Measurements from ENCODE around the gene TGM1. TPM values are rescaled to one million over a fixed set of nuclear protein-coding genes. Genes with fewer than 3 reads are reported as not detected.

TGM1 gene
- polyA plus RNA-seq, 3 donors: 2.5 to 4.6 (median 3.3) TPM

- WGBS, 3 donors: 61 to 63% (median 62%) methylated on average over 12 of the region's 12 CpGs
- no peak overlapping the region for H3K27ac ChIP-seq (ENCODE audit: low read depth, low read length)
Measured at GRCh38 chr14:24296341-24297157, 33.6 kb upstream of the TGM1 start.

- WGBS, 3 donors: 97 to 98% (median 98%) methylated on average over 2 of the region's 2 CpGs
- H3K27ac ChIP-seq (ENCODE audit: low read depth, low read length): no peak overlapping the region
Measured at GRCh38 chr14:24293525-24293924, 30.5 kb upstream of the TGM1 start.

- H3K27ac ChIP-seq (ENCODE audit: low read depth, low read length): no peak overlapping the region
- whole genome bisulfite sequencing, 3 donors: 90 to 95% (median 91%) methylated on average over 11 of the region's 11 CpGs
Measured at GRCh38 chr14:24292118-24292807, 29.3 kb upstream of the TGM1 start.

DNA sequence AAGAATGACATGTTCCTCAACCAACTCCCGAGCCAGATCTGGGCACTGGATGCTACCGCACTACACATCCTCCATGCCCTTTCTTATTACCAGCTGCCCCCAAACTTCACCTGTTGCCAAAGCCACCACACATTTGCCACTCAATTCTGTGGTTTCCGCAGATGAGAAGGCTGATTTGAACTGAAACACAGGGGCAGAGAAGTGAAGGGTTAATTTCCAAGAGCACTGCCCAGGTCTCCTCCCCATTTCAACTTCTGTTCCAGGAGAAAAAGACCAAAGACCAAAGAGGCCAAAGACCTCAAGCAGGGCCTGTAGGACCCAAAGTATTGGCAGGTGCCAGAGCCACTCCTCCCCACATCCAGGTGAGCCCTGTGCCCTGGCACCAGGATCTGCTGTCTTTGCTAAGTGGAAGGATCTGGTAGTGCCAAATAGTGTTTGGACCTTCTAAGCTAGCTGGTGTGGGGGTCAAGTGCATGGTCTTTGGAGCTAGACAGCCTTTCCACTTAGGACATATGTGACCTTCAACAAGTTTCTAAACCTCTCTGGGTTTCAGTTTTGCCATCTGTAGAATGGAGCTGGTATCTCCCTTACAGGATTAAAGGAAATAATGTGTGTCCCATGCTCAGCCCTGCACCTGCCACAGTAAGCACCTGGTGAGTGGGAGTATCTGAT is 28.6 kb upstream of the TGM1 start:
- WGBS, 3 donors: 91 to 93% (median 91%) methylated on average over 3 of the region's 3 CpGs
- H3K27ac ChIP-seq (ENCODE audit: low read depth, low read length): no peak overlapping the region

DNA sequence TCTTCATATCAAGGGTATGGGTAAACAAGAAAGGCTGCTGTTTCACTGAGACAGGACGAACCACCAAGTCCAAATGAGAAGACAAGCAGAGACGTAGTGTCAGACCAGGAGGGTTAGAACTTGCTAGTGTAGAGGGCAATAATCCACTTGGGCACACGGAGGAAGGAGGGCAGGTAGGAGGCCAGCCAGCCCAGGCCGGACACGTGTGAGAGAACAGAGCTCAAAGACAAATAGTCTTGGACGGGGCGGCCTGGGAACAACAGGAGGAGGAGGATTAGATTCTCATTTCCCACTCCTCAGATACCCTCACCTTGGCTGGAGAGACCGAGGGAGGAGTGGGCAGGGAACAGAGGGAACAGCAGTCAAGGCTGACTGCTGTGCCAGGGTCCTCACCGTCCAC is 27.8 kb upstream of the TGM1 start:
- H3K27ac ChIP-seq (ENCODE audit: low read depth, low read length): no peak overlapping the region
- 83 to 92% (median 88%) methylated on average over 9 of the region's 9 CpGs for WGBS, 3 donors

DNA sequence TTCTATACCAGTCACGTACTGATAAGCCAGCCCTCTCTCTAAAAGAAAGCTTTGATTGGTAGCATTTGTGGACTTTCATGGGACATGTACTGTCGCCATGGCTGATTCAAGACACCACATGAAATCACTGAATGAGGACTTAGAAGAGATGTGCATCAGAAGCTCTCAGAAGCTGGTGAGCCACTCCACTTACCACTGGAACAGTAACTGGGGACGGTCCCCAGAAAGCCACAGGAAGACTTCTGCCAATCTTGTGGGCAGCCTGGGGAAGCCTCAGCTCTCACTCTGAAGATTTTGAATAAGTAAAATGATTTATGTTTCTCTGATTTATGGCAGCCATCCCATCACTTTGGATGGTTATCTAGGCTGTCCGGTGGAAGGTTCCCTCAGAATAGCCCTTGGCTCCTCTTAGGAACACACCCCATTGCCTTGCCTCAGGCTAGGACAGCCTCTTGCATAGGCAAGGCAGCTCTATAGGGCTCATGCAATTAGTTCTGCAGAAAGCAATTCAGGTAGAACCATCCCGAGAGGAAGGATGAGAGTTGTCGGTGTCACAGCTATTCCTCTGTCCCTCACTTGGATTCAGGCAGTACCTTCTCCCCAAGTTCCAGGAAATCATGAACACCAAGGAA is 26.8 kb upstream of the TGM1 start:
- no peak overlapping the region for H3K27ac ChIP-seq (ENCODE audit: low read depth, low read length)
- WGBS, 3 donors: 65 to 82% (median 74%) methylated on average over 6 of the region's 6 CpGs

- WGBS, 3 donors: 88 to 99% (median 98%) methylated on average over 5 of the region's 5 CpGs
- H3K27ac ChIP-seq (ENCODE audit: low read depth, low read length): no peak overlapping the region
Measured at GRCh38 chr14:24286996-24287395, 24.0 kb upstream of the TGM1 start.

DNA sequence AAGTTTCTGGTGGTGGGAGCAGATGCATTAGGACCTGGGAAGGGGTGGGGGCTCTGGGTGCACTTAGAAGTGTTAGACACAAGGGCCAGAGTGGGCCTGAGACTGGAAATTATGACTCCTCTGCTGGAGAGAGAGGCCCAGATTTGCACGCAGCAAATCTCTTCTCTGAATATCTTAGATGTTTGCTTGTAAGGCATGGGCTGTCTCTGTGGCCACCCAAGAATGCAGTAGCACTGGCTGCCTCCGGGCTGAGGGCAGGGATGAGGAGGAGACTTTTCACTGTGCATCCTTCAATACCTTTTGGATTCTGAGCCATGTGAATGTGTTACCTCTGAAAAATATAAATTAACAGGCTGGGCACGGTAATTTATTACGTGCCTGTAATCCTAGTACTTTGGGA is 22.4 kb upstream of the TGM1 start:
- H3K27ac ChIP-seq (ENCODE audit: low read depth, low read length): no peak overlapping the region
- WGBS, 3 donors: 77 to 85% (median 83%) methylated on average over 4 of the region's 4 CpGs

DNA sequence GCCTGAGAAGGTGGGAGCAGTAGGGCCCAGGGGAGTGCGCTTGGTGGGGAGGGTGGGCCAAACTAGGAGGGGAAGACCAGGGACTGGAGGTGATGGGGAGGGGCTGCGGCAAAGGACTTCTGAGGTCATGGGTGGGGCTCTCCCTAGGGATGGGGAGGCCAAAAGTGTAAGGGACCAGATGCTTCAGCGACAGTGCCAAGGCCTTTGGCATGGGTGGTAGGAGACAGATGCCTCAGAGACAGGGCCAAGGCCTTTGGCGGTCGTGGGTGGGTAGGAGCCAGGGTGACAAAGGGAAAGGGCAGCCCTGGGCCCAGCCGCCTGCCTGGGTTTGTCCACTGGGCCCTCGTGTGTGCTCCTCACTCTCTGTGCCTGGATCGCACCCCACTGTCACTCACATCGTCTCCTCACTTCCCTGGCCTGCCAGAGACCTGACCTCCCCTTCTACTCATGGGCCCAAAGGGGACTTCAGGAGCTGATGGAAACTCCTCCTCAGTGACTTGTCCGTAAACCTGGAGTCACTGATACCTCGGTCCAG is 21.6 kb upstream of the TGM1 start:
- 72 to 79% (median 79%) methylated on average over 9 to 11 of the region's 11 CpGs for WGBS, 3 donors
- H3K27ac ChIP-seq (ENCODE audit: low read depth, low read length): no peak overlapping the region

GRCh38 chr14:24283796-24284460 is 21.0 kb upstream of the TGM1 start:
- WGBS, 3 donors: 87 to 90% (median 89%) methylated on average over 5 of the region's 5 CpGs
- H3K27ac ChIP-seq (ENCODE audit: low read depth, low read length): no peak overlapping the region

GRCh38 chr14:24282736-24283135 is 19.8 kb upstream of the TGM1 start:
- 63 to 85% (median 78%) methylated on average over 3 of the region's 3 CpGs for WGBS, 3 donors
- H3K27ac ChIP-seq (ENCODE audit: low read depth, low read length): no peak overlapping the region

DNA sequence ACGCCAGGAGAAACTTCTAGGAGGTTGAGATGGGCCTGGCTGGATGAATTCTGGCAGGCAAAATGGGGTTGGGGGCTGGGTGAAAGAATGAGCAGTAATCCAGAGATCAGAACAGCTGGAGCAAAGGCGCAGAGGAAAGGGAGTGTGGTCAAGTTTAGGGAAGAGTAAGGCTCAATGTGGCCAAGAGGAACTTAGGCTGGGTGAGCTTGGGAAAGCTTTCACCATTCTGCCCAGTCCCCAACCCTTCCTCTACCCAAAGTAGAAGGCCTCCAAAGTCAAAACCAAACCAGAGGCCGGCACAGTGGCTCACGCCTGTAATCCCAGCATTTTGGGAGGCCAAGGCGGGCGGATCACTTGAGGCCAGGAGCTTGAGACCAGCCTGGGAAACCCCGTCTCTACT is 18.7 kb upstream of the TGM1 start:
- WGBS, 3 donors: 85 to 94% (median 91%) methylated on average over 7 of the region's 7 CpGs
- no peak overlapping the region for H3K27ac ChIP-seq (ENCODE audit: low read depth, low read length)

GRCh38 chr14:24280797-24281460 is 18.0 kb upstream of the TGM1 start:
- H3K27ac ChIP-seq (ENCODE audit: low read depth, low read length): no peak overlapping the region
- WGBS, 3 donors: 61 to 90% (median 63%) methylated on average over 6 of the region's 6 CpGs

- no peak overlapping the region for H3K27ac ChIP-seq (ENCODE audit: low read depth, low read length)
- WGBS, 3 donors: 64 to 72% (median 66%) methylated on average over 11 of the region's 11 CpGs
Measured at GRCh38 chr14:24279301-24280186, 16.6 kb upstream of the TGM1 start.

DNA sequence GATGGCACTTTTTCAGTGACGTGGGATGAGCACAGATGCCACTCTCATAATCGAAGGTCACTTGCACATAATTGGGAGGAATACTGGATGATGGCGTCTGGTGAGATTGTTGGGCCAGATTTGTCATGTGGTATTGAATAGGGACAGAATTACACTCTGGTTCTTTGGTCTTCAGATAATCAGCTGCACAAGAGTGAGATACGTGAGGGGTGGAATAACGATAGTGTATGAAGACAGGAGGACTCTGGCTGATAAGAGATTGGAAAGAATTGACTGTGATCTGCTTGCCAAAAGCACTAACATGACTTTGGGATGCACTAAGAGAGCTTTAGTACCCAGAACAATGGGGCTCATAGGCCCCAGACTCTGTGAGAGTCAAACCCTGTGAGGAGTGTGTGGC is 15.4 kb upstream of the TGM1 start:
- no peak overlapping the region for H3K27ac ChIP-seq (ENCODE audit: low read depth, low read length)
- WGBS, 3 donors: 86 to 95% (median 90%) methylated on average over 5 of the region's 5 CpGs

DNA sequence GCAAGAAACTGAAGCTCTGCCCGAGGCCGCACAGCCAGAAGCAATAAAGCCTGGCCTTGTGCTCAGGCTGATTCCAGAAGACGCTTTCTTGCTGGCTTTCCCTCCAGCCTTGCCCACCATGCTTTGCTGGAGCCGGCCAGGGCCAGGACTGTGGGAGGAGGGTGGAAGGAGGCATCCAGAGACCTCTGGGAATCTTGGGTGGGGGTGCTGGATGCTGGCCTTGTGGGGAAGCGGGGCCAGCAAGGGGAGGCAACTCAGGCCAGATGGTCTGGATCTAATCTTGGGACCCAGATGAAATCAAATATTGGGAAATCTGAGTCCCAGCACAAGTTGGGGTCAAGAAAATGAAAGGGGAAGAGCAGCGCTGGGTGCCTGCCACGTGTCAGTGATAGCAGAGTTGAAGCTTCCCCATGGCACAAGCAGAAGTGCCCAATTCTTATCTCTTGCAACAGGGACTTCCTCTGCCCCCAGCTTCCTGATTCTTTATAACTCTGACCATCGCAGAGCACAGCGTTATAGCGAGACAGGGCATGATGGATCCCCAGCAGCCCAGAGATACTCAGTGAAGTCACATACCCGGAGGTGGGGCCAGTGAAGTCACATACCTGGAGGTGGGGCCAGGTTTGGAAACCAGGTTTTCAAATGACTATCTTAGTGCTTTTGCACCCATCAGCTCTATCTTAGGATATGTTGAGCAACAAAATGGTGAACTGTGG is 14.8 kb upstream of the TGM1 start:
- WGBS, 3 donors: 47 to 85% (median 49%) methylated on average over 11 of the region's 11 CpGs
- H3K27ac ChIP-seq (ENCODE audit: low read depth, low read length): no peak overlapping the region

Data from adipose tissue (tissue), 3 donors.